ENCODE measurements around the gene GBX2.

GRCh38 chr2:236214376-236214995 lies 46.3 kb upstream of the GBX2 start:
- TF ChIP-seq GABPA (IDR thresholded peaks at IDR 0.05; ENCODE audit: low read depth, low read length) (no peak), GABPA (CRISPR knock-in tag; IDR thresholded peaks at IDR 0.05; ENCODE audit: low read depth) (no peak), ZFX (CRISPR knock-in tag; IDR thresholded peaks at IDR 0.05; ENCODE audit: low read depth) (no peak), POLR2AphosphoS5 (IDR thresholded peaks at IDR 0.05; ENCODE audit: low read depth, low read length) (no peak), EZH2 (conservative IDR thresholded peaks at IDR 0.05; ENCODE audit: low read depth, low read length) (no peak), MEF2D (CRISPR knock-in tag; IDR thresholded peaks at IDR 0.05) (no peak), NFE2L2 (IDR thresholded peaks at IDR 0.05; ENCODE audit: low read length) (no peak), CEBPB (IDR thresholded peaks at IDR 0.05; ENCODE audit: borderline replicate concordance, low read depth, low read length) (no peak), STAG1 (CRISPR knock-in tag; IDR thresholded peaks at IDR 0.05) (no peak), TRIM22 (IDR thresholded peaks at IDR 0.05) (no peak), ZNF10 (CRISPR knock-in tag; IDR thresholded peaks at IDR 0.05; ENCODE audit: borderline replicate concordance, low read depth) (no peak), CTCF (CRISPR knock-in tag; IDR thresholded peaks at IDR 0.05) (no peak)
- TF ChIP-seq, protein P1, sequence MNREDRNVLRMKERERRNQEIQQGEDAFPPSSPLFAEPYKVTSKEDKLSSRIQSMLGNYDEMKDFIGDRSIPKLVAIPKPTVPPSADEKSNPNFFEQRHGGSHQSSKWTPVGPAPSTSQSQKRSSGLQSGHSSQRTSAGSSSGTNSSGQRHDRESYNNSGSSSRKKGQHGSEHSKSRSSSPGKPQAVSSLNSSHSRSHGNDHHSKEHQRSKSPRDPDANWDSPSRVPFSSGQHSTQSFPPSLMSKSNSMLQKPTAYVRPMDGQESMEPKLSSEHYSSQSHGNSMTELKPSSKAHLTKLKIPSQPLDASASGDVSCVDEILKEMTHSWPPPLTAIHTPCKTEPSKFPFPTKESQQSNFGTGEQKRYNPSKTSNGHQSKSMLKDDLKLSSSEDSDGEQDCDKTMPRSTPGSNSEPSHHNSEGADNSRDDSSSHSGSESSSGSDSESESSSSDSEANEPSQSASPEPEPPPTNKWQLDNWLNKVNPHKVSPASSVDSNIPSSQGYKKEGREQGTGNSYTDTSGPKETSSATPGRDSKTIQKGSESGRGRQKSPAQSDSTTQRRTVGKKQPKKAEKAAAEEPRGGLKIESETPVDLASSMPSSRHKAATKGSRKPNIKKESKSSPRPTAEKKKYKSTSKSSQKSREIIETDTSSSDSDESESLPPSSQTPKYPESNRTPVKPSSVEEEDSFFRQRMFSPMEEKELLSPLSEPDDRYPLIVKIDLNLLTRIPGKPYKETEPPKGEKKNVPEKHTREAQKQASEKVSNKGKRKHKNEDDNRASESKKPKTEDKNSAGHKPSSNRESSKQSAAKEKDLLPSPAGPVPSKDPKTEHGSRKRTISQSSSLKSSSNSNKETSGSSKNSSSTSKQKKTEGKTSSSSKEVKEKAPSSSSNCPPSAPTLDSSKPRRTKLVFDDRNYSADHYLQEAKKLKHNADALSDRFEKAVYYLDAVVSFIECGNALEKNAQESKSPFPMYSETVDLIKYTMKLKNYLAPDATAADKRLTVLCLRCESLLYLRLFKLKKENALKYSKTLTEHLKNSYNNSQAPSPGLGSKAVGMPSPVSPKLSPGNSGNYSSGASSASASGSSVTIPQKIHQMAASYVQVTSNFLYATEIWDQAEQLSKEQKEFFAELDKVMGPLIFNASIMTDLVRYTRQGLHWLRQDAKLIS (CRISPR knock-in tag; IDR thresholded peaks at IDR 0.05), result no peak
- TF ChIP-seq, protein P2, sequence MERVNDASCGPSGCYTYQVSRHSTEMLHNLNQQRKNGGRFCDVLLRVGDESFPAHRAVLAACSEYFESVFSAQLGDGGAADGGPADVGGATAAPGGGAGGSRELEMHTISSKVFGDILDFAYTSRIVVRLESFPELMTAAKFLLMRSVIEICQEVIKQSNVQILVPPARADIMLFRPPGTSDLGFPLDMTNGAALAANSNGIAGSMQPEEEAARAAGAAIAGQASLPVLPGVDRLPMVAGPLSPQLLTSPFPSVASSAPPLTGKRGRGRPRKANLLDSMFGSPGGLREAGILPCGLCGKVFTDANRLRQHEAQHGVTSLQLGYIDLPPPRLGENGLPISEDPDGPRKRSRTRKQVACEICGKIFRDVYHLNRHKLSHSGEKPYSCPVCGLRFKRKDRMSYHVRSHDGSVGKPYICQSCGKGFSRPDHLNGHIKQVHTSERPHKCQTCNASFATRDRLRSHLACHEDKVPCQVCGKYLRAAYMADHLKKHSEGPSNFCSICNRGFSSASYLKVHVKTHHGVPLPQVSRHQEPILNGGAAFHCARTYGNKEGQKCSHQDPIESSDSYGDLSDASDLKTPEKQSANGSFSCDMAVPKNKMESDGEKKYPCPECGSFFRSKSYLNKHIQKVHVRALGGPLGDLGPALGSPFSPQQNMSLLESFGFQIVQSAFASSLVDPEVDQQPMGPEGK (CRISPR knock-in tag; IDR thresholded peaks at IDR 0.05), result no peak
- TF ChIP-seq, protein P3, sequence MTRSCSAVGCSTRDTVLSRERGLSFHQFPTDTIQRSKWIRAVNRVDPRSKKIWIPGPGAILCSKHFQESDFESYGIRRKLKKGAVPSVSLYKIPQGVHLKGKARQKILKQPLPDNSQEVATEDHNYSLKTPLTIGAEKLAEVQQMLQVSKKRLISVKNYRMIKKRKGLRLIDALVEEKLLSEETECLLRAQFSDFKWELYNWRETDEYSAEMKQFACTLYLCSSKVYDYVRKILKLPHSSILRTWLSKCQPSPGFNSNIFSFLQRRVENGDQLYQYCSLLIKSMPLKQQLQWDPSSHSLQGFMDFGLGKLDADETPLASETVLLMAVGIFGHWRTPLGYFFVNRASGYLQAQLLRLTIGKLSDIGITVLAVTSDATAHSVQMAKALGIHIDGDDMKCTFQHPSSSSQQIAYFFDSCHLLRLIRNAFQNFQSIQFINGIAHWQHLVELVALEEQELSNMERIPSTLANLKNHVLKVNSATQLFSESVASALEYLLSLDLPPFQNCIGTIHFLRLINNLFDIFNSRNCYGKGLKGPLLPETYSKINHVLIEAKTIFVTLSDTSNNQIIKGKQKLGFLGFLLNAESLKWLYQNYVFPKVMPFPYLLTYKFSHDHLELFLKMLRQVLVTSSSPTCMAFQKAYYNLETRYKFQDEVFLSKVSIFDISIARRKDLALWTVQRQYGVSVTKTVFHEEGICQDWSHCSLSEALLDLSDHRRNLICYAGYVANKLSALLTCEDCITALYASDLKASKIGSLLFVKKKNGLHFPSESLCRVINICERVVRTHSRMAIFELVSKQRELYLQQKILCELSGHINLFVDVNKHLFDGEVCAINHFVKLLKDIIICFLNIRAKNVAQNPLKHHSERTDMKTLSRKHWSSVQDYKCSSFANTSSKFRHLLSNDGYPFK (CRISPR knock-in tag; IDR thresholded peaks at IDR 0.05; ENCODE audit: borderline replicate concordance), result no peak
